NOMO-1 treated with dmso at 0.1 percent for 144 hours (cell line): Measurements from ENCODE around the gene PARVA.
"Not testable (repeated sequence)": the region's sequence is repeated elsewhere in the genome, so short reads cannot be mapped to it uniquely, and the experiment has no call there.

ENCODE experiments used
- DNase-seq: peaks from one replicate; lab custom pipeline; 2025; ENCODE audit not compliant: unreplicated experiment; lab: John Stamatoyannopoulos, UW

PARVA gene, protein sequence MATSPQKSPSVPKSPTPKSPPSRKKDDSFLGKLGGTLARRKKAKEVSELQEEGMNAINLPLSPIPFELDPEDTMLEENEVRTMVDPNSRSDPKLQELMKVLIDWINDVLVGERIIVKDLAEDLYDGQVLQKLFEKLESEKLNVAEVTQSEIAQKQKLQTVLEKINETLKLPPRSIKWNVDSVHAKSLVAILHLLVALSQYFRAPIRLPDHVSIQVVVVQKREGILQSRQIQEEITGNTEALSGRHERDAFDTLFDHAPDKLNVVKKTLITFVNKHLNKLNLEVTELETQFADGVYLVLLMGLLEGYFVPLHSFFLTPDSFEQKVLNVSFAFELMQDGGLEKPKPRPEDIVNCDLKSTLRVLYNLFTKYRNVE

DNA sequence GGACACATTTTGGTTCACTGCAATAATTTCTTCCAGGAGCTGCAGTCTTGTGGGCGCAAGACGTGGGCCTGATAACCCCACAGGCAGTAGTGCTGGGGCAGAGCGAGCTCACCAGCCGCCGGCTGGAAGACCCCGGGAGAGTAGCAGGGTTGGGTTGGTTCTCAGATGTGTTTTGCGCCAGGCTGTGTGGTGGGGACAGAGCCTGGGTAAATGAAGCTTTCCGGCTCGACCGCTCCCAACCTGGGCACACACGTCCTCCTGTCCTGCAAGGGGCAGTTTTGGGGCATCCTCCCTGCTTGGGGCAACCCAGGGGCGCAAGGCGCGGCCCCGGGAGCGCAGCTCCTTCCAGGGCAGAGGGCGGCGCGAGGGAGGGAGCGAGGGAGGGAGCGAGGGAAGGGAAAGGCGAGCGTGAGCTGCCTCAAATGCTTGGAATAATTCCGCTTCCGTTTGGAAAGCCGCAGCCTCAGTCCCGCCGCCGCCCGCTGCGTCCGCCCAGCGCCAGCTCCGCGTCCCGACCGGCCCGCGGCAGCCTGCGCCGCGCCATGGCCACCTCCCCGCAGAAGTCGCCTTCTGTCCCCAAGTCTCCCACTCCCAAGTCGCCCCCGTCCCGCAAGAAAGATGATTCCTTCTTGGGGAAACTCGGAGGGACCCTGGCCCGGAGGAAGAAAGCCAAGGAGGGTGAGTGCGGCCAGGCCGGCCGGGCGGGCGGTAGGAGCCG lies at the start of gene PARVA:
TSS of gene PARVA (plus strand) at position 466 of the 718 bp plus-strand sequence. CDS start at position 543, 77 bp downstream.
- DNase-seq, result no peak

DNA sequence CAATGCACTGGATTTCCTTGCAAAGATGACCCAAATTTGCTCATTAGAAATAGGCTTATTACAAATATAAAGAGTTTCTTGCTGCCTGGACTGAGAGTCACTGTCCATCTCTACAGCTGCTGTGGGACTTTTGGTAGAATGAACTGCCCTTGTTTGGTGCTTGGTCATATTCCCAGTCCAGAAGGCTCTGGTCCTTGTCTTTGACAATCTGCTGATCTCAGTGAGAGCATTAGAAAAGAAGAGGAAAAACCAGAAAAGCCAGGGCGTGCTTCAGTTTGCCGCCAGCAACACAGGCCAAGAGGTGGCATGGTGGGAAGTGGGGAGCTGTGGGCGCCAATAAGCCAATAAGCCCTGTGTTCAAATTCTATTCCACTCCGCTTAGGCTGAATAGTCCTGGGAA lies 48.2 kb upstream of the PARVA start:
- no peak for DNase-seq

DNA sequence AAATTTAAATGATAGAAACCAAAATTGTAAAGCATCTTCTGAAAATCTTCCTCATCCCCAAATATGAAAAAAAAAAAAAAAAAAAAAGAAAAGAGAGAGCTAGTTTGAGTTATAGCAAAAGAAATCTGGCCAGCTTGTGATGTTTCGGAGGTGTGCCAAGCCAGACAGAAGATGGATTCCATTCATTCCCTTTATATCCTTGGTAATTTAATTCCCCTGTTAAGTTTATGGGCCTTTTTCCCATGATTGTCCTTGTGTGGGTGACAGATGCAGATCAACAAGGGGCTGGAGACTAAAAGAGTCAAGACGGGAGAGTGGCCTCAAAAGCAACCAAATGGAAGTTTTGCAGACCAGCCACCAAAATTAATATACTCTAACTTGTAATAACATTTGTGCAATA lies 47.6 kb upstream of the PARVA start:
- no peak for DNase-seq

DNA sequence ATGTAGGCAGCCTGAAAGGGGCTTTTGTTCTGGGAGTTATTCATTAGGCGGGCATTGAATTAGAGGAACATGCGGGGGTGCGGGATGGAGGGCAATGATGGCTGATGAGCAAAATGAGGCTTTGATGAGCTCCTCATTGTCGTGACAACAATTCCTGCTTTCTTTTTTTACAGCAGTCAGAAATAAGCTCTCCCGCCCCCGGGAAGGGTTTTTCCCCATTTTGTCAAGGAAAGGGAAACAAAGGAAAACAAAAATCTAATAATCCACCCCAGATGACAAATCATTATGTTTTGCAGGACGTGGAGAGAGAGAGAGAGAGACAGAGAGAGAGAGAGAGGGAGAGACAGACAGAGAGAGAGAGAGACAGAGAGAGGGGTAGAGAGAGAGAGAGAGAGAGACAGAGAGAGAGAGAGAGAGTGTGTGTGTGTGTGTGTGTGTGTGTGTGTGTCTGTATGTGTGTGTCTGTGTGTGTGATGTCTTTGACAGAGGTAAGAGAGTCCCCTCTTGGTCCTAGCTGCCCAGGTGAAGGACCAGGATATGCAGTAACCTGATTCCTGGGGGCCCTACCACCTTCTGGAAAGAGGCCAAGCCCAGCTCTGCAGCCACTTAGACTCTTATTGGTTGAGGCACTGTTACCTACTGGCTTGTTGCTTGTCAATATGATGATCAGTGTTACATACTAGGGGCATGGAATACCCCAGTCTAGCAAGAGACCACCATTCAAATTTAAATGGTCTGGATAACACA lies 46.7 kb upstream of the PARVA start:
- no peak for DNase-seq

DNA sequence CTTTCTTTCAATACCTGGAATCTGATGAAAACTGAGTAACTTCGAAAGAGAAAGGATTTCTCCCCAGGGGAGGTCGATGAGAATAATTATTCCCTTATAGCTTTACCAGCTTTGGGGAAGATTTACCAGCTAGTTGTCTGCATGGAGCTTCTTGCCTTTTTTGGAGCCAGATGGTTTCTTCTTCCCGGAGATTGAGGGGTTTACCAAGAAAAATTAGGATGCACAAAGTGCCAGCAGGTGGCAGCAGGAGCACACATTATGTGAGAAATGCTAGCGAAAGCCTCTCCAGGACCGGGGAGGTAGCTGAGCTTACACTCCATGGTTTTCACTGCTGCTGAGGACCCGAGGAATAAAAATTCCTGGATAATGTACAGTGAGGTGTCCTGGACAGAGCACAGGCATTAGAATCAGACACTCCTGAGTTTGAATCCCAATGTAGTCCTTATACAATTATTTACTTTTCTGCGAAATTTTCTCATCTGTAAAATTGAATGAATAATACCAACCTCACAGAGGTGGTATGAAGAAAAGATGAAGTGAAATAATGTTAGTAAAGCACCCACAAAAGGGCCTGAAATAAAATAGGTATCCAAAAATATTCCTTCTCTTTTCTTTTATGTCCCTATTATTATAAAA lies 46.0 kb upstream of the PARVA start:
- DNase-seq, result peak; percentile 5

DNA sequence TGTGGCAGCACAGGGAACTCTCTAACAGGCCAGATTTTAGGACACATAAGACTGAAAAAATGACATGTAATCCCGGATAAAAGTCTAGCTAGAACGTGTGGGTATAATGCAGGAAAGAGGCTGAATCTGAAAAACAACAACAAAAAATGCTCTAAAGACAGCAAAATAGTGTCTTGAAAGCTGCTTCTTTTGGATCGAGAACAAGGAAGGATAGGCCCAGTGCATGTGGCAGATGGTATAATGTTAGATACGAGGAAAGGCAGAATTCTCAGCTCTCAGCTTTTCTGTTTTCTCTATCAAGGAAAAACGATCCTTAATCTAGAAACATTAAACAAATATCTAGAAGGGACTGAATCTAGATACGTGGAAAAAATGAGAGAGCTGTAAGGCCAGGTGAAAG lies 33.8 kb upstream of the PARVA start:
- DNase-seq, result no peak

DNA sequence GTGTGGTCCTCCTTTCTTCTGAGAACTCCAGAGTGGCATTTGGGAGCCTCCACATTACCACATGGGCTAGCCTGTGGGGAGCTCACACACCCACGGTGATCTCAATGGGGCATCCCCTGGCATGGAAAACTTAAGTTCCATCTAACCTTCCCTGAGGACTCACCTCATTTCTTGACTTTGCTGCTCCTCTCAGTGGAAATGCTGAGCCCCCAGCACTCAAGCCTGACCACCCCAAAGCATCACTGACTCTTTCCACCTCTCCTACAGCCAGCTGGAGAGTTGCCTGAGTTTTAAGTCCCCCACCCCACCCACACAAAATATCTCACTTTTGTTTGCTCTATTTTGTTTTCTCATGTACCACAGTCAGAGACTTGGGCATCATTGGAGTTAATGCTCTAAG lies 23.8 kb upstream of the PARVA start:
- no peak for DNase-seq

DNA sequence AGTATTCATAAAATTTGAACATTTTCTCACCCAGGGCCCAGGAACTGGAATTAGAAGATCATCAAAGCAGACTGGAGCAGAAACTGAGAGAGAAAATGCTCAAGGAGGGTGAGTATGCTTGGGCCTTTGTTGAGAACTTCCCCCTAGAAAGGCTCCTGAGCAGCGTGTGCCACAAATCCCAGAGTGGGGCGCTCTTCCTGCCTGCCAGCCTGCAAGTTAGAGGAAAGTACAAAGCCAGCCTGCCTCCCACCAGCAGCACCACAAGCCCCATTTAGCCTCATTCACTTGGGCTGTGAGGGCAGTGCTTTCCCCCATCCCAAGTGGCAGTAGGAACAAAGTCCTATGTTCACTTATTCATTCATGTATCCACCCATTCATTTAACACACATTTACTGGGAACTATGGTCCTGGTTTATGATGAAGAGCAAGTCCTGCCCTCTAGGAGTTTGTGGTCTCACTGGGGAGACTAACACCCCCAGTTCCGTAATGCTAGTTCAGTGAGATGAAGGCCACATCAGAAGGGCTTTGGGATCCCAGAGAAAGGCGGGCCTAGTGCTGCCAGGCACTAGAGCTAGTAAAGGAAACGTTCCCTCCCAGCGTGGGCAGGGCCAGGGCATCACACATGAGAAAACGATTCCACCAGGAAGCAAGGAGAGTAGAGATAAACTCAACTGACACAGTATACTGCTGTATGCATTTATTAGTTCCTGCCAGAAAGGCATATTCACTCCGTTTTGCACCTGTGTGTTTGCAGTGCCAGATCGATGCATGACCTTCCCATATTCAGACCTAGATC lies 22.4 kb upstream of the PARVA start:
- no peak for DNase-seq

DNA sequence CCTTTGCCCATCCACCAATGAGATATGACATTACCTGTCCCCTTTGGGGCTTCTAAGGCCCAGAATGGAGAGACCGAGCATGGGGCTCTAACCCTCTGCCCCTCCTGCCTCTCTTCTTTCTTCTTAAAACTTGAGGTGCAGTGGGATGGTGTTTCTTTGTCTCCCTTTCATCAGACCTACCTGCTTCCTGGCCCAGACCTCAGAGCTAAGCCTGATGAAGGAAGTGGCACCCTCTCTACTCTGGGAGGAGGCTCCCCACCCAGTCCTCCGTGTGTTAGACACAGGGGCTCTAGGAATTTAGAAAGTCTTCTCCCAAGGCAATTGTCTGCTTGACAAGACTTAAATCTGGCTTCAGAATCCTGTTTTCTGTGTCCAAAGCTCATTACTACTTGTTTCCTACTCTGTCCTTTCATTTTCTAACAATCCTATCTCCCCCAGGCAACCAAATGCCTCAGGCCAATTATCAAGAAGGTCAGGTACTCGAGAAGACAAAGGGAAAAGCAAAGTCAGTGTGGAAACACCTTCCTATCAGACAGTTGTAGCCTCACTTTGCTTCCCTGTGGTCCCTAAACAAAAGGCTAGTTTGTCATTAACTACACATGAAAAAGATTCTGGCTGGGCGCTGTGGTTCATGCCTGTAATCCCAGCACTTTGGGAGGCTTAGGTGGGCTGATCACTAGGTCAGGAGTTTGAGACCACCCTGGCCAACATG lies 20.3 kb upstream of the PARVA start:
- DNase-seq, result no peak

DNA sequence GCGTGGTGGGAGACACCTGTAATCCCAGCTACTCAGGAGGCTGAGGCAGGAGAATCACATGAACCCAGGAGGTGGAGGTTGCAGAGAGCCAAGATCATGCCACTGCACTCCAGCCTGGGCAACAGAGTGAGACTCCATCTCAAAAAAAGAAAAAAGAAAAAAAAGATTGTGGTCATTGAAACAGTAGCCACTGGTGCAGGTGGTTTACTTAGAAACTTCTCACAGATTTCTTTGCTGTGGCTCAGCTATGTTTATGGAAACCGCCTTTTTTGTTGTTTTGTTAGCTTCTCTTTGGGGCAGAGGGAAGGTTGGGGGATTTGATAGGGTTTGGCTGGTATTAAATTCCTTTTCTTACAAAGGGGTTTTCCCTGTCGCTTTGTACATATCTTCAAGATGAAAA lies 19.7 kb upstream of the PARVA start:
- not testable (repeated sequence) for DNase-seq

DNA sequence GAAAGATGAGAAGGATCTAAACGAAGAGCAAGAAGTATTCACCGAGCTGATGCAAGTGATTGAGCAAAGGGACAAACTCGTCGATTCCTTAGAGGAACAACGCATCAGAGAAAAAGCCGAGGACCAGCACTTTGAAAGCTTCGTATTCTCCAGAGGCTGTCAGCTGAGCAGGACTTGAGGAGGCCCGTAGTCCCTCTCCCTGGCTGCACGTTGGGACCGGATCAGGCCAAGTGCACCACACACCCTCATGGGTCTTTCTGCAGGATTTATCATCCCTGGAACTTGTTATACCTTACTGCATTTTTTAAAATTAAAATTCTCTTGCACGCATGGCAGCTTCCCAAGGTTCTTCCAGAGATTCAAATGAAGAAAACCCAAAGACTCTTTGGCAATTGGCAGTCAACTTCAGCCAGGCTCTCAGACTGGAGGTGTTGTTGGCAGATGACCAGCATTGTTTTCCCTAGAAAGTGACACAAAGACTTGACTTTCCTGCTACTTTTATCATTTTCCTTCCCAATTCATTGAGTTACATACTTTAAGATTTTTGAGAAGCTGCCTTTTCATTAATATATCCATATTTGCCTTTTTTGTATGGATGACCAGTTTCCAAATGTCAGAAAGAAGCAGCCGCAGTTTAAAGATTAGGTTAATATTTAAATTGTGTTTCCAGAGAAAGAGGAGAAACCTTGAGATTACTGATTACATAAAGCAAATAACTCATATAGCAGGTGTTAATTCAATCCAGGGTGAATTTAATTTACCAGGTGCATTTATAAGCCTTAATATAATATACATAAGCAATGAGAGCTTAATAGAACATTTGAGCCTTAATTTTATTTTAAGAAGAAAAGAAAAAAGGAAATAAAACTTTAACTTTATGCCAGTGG lies 18.8 kb upstream of the PARVA start:
- DNase-seq, result no peak

DNA sequence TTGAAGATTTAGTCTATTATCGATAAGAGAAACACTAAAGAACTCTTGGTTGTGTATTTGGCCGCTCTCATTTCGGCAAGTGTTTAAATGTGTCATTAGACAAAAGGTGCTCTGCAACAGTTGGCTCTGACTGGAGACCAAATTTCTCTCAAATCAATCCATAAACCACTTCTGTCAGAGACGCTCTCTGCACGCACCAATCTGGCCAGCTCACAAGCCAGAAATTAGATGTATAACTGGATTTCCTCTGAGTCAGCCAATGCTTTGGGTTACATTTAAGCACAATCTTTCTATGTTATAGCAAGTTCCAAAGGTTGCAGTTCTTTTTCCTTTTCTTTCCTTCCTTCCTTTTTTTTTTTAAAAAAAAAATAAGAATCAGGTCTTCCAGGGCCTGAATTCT lies 17.6 kb upstream of the PARVA start:
- no peak for DNase-seq

DNA sequence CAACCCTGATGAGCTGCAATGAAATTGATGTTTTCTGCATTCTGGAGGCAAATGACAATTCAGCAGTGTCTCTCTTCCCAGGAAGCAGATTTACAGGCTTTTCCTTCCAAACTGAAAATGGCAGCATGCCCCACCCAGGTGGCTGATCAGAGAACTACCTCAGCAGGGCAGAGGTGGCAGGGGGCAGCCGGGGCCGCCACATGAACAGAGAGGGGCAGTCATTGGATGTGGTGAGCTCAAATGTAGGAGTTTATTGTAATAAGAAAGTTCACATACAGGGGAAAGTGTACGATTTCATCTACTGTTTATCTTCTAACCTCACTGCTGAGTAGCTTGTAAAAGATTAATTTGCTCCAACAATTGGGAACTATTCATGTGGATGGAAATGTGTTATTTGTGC lies 15.7 kb upstream of the PARVA start:
- no peak for DNase-seq

DNA sequence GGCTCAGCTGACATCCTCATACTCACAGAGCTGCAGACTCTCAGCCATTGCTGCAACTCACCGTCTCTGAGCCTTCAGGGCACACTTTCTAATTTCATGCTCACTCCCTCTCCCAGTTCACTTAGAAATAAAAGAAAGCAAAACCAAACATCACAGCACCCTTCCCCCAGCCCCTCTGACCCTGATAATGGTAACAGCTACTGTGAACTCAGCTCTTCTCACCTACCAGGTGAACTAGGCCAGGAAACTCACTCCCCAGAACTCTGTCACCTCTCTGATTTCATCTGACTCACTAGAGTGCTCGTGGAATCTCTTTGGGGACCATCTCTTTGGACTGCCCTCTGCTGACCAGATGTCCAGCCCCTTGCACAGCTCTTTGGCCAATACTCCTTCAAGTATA lies 14.5 kb upstream of the PARVA start:
- no peak for DNase-seq

DNA sequence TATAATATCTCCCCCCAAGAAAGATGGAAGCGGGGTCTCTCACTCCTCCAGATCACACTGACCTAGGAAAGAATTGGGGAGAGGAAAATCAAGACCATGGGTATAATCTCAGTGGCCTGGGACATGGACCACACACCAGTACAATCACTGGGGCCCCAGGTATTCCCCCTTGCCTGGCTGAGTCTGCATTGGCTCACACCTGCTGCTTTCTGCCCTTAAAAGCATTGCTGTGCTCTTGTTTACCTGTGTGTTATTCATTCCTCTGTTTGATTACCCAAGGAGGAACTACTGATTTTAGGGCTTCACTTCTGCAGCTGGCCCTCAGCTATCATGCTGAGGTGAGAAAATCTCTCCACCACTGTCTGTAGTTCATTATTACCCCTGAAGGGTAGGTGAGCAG lies 14.0 kb upstream of the PARVA start:
- DNase-seq, result no peak

DNA sequence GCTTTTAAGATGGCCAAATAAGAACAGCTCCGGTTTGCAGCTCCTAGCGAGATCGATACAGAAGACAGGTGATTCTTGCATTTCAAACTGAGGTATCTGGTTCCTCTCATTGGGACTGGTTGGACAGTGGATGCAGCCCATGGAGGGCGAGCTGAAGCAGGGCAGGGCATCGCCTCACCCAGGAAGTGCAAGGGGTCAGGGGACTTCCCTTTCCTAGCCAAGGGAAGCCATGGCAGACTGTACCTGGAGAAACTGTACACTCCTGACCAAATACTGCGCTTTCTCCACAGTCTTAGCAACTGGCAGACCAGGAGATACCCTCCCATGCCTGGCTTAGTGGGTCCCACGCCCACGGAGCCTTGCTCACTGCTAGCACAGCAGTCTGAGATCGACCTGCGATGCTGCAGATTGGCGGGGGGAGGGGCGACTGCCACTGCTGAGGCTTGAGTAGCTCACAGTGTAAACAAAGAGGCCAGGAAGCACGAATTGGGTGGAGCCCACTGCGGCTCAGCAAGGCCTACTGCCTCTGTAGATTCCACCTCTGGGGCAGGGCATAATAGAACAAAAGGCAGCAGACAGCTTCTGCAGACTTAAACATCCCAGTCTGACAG lies 11.3 kb upstream of the PARVA start:
- not testable (repeated sequence) for DNase-seq

DNA sequence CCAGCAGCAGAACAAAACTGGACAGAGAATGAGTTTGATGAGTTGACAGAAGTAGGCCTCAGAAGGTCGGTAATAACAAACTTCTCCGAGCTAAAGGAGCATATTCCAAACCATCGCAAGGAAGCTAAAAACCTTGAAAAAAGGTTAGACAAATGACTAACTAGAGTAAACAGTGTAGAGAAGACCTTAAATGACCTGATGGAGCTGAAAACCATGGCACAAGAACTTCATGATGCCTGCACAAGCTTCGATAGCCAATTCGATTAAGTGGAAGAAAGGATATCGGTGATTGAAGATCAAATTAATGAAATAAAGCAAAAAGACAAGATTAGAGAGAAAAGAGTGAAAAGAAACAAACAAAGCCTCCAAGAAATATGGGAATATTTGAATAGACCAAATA lies 10.3 kb upstream of the PARVA start:
- DNase-seq, result not testable (repeated sequence)

DNA sequence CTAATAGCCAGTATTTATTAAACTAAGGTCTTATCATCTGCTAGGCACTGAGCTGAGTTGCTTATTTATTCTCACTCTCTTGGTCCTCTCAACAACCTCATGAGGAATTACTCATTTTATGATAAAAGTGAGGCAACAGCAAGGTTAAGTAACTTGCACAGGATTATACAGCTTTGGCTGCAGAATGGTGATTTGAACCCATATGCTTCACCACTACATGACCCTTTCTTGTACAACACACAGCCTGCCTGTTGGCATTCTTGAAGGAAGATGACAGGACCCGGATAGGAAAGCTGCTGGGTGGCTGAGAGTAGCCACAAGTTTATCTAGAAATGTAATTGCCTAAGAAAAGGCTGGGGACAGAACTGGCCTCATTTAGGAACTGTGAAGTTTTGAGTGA lies 5.3 kb upstream of the PARVA start:
- no peak for DNase-seq

DNA sequence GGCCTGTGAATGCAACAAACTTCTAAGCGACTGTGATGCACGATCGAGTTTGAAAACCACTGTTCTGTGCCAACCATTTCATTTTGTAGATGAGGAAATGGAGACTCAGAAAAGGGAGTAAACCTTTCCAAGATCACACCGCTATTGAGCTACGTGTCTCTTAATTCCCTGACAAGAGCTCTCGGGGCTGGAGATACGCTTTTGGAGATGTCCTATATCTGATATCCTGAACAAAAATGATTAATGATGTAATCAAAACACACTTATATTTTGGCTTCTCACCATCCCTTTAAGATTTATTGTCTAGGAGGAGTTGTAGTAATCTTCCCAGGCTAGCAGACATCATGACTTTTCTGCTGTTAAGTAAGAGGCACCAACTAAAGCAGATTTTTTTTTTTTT lies 1.7 kb upstream of the PARVA start:
- DNase-seq, result no peak
